Measurements from ENCODE around the gene CFAP299. TPM values are rescaled to one million over a fixed set of nuclear protein-coding genes. Genes with fewer than 3 reads are reported as not detected.

Gene CFAP299
- total RNA-seq, 4 donors from 2014 or later, result not detected

DNA sequence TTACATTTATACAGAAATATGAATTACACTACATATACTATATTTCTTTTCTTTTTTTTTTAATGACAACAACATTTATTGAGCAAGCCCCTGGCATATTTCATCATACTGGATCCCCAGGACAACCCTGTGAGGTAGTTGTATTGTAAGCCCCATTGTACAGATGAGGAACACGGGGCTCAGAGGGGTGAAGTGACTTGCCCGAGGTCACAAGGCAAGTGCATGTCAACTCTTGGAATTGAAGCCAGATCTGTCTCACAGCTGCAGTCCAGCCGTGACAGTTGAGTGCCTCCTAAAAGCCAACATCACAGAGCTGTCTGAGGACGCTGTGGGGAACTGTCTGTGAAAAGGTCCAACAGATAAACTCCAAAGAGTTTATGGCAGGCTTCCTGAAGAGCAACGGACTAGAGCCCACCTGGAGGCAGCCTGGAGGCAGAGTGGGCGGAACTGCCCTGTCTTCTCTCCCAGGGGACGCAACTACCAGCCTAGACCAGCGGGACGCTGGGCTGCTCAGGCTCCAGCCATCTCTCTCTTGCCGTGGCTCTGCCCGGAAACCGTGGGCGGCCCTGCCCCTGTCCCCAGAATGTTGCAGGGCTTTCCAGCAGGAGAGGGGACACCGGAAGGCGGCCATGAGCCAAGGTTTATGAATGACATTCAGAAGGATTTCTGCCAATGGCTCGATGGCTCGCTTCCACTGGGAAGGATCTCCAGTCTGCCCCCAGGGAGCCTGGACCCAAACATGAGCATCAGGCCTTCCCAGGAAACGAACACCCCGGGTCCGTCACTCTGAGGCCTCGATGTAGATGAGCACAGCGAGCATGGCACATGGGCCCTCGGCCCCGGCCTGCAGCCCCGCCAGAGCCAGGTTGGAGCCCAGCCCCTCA is 50.1 kb downstream of the CFAP299 start:
- H3K4me3 ChIP-seq, result no peak overlapping the region
- no peaks in the 10 kb centered on the region for H3K36me3 ChIP-seq
- no peaks in the 10 kb centered on the region for H3K4me1 ChIP-seq
- no peaks in the 10 kb centered on the region for H3K27me3 ChIP-seq
- no peaks in the 10 kb centered on the region for H3K9me3 ChIP-seq
- no peak overlapping the region for H3K27ac ChIP-seq
- no peak for TF ChIP-seq POLR2A (IDR thresholded peaks at IDR 0.05)
- TF ChIP-seq, protein P1, sequence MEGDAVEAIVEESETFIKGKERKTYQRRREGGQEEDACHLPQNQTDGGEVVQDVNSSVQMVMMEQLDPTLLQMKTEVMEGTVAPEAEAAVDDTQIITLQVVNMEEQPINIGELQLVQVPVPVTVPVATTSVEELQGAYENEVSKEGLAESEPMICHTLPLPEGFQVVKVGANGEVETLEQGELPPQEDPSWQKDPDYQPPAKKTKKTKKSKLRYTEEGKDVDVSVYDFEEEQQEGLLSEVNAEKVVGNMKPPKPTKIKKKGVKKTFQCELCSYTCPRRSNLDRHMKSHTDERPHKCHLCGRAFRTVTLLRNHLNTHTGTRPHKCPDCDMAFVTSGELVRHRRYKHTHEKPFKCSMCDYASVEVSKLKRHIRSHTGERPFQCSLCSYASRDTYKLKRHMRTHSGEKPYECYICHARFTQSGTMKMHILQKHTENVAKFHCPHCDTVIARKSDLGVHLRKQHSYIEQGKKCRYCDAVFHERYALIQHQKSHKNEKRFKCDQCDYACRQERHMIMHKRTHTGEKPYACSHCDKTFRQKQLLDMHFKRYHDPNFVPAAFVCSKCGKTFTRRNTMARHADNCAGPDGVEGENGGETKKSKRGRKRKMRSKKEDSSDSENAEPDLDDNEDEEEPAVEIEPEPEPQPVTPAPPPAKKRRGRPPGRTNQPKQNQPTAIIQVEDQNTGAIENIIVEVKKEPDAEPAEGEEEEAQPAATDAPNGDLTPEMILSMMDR (IDR thresholded peaks at IDR 0.05), result no peak
- no peak for DNase-seq

DNA sequence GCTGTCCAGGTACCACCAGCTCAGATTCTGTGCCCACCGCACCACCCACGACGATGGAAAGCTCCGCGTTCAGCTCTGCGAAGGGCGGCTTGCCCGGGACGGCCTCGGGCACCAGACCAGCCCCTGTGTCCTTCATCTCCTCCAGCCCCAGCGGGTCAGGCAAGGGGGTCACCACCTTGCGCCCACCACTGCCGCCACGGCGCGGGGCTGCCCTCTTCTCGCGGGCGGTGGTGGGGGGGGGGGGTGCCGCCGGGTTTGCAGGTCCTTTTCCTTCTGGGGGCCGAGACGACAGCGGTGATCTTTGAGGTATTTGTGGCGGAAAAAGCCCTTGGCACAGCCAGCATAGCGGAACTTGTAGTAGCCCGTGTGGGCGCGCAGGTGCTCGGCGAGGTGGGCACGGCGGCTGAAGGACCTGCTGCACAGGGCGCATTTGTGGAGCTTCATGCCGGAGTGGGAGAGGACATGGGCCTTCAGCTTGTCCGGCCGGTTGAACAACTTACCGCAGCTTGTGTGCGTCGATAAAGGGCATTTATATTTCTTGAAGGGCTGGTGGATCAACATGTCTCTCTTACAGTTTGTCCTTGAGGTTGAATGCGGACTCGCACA is 50.9 kb downstream of the CFAP299 start:
- Histone ChIP-seq H3K36me3 (no peaks in the 10 kb centered on the region), H3K9me3 (no peaks in the 10 kb centered on the region), H3K4me3 (no peak overlapping the region), H3K4me1 (no peaks in the 10 kb centered on the region), H3K27me3 (no peaks in the 10 kb centered on the region), H3K27ac (no peak overlapping the region)
- DNase-seq, result peak in 1 of 3 donors; percentile 36
- no peak for TF ChIP-seq POLR2A (IDR thresholded peaks at IDR 0.05)
- TF ChIP-seq, protein P1 (IDR thresholded peaks at IDR 0.05), result no peak

DNA sequence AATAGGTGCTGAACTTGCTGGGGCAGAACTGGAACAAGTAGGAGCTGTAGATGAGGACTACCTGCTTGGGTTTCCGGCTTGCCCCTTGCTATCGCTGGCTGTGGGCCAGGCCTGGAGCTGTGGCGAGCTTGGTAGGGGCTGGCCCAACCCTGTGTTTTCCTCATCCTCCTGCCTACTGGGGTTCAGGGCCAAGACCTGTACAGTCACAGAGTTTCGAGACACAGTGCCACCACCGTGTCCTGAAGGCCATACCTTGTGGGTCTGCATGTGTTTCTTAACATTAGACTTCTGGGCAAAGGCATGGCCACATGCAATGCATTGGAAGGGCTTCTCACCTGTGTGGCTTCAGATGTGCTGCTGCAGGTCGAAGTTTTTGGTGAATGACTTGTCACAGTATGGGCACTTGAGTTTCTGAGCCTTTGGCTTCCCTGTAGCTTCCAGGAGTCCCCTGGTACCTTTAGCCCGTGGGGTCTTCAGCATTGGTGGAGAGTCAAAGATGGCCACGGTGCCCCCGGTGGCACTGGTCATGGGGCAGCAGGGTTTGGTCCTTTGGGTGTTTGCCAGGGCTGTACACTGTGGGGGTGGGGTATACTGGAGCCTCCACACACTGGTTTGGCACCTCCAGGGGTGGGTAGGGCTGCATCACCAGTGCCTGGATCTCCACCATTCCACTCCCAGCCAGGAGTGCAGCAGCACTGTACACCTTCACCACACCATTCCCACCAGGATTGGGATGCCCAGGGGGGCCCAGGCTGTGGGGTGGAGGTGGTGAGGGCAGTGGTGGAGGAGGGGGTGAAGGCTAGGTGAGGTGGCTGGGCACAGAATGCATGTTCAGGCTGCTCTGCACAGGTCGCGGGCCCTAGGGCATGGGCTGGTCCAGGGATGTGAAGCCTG is 52.1 kb downstream of the CFAP299 start:
- Histone ChIP-seq H3K27me3 (no peaks in the 10 kb centered on the region), H3K4me1 (no peaks in the 10 kb centered on the region), H3K27ac (no peak overlapping the region), H3K9me3 (no peaks in the 10 kb centered on the region), H3K36me3 (no peaks in the 10 kb centered on the region), H3K4me3 (no peak overlapping the region)
- DNase-seq, result no peak
- TF ChIP-seq POLR2A (IDR thresholded peaks at IDR 0.05), result no peak
- TF ChIP-seq, protein P1 (IDR thresholded peaks at IDR 0.05), result no peak

DNA sequence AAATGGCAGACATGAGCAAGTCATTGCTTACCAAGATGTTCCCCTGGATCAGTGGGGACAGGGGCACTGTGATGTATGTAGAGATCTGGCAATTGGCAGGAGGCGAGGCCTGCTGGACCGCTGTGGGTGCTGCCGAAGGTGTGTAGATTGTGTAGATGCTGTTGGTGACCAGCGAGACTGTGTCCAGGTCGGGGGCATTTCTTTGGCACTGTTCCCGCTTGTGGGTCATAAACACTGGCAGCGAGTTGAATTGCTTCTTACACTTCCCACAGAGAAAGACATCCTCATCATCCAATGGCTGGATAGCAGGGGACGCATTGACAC is 52.7 kb downstream of the CFAP299 start:
- no peak overlapping the region for H3K4me3 ChIP-seq
- H3K9me3 ChIP-seq, result no peaks in the 10 kb centered on the region
- no peaks in the 10 kb centered on the region for H3K27me3 ChIP-seq
- no peak for DNase-seq
- H3K4me1 ChIP-seq, result no peaks in the 10 kb centered on the region
- H3K27ac ChIP-seq, result no peak overlapping the region
- TF ChIP-seq, protein P1 (IDR thresholded peaks at IDR 0.05), result no peak
- TF ChIP-seq POLR2A (IDR thresholded peaks at IDR 0.05), result no peak
- H3K36me3 ChIP-seq, result no peaks in the 10 kb centered on the region

DNA sequence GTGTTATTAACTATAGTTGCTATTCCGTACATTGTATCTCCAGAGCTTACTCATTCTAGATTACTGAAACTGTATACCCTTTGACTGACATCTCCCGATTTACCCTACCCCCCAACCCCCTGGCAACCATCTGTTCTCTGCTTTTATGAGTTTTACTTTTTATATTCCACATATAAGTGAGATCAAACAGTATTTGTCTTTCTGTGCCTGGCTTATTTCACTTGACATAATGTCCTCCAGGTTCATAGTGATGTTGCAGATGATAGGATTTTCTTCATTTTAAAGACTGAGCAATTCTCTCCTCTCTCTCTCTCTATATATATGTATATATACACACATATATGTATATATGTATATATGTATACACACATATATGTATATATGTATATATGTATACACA is 54.6 kb downstream of the CFAP299 start:
- H3K4me1 ChIP-seq, result no peaks in the 10 kb centered on the region
- H3K27ac ChIP-seq, result no peak overlapping the region
- no peaks in the 10 kb centered on the region for H3K27me3 ChIP-seq
- TF ChIP-seq, protein P1 (IDR thresholded peaks at IDR 0.05), result no peak
- TF ChIP-seq POLR2A (IDR thresholded peaks at IDR 0.05), result no peak
- H3K4me3 ChIP-seq, result no peak overlapping the region
- no peak for DNase-seq
- H3K36me3 ChIP-seq, result no peaks in the 10 kb centered on the region
- no peaks in the 10 kb centered on the region for H3K9me3 ChIP-seq

All from Peyer's patch (tissue), 4 donors.